ENCODE measurements around the gene AFF2. TPM values are rescaled to one million over a fixed set of nuclear protein-coding genes. Genes with fewer than 3 reads are reported as not detected.

The AFF2 gene
- total RNA-seq, 1 experiment from 2014 or later = 231 TPM

- Histone ChIP-seq H3K4me3 (ENCODE audit: low read length) (no peak overlapping the region), H3K79me2 (ENCODE audit: low read length) (peaks cover 69% of the 10 kb centered on the region), H3K4me2 (ENCODE audit: low read depth, low read length, poor library complexity, severe bottlenecking) (no peak overlapping the region), H3K36me3 (ENCODE audit: insufficient read depth, low read length) (no peaks in the 10 kb centered on the region), H2AFZ (ENCODE audit: low read length) (no peak overlapping the region), H3K4me1 (ENCODE audit: low read length) (peaks cover 49% of the 10 kb centered on the region), H3K27ac (ENCODE audit: low read length) (no peak overlapping the region), H3K9ac (ENCODE audit: low read length) (no peak overlapping the region), H4K20me1 (ENCODE audit: insufficient read depth, low read depth, low read length) (no peaks in the 10 kb centered on the region), H3K9me2 (replicated peaks; ENCODE audit: insufficient read depth, low read length) (no peaks in the 10 kb centered on the region), H3K9me3 (ENCODE audit: low read length) (no peaks in the 10 kb centered on the region), H3K27me3 (ENCODE audit: low read length) (no peaks in the 10 kb centered on the region)
- DNase-seq = no peak
Measured at GRCh38 chrX:148811236-148811635, 310.8 kb downstream of the AFF2 start.

- Histone ChIP-seq H3K27me3 (ENCODE audit: low read length) (no peaks in the 10 kb centered on the region), H2AFZ (ENCODE audit: low read length) (no peak overlapping the region), H3K27ac (ENCODE audit: low read length) (no peak overlapping the region), H3K9ac (ENCODE audit: low read length) (no peak overlapping the region), H3K4me3 (ENCODE audit: low read length) (no peak overlapping the region), H4K20me1 (ENCODE audit: insufficient read depth, low read depth, low read length) (no peaks in the 10 kb centered on the region), H3K9me3 (ENCODE audit: low read length) (no peaks in the 10 kb centered on the region), H3K4me1 (ENCODE audit: low read length) (peaks cover 49% of the 10 kb centered on the region), H3K36me3 (ENCODE audit: insufficient read depth, low read length) (no peaks in the 10 kb centered on the region), H3K9me2 (replicated peaks; ENCODE audit: insufficient read depth, low read length) (no peaks in the 10 kb centered on the region), H3K79me2 (ENCODE audit: low read length) (peaks cover 69% of the 10 kb centered on the region), H3K4me2 (ENCODE audit: low read depth, low read length, poor library complexity, severe bottlenecking) (no peak overlapping the region)
- DNase-seq = no peak
Measured at GRCh38 chrX:148813422-148813821, 313.0 kb downstream of the AFF2 start.

- Histone ChIP-seq H3K9ac (ENCODE audit: low read length) (no peak overlapping the region), H3K79me2 (ENCODE audit: low read length) (peaks cover 71% of the 10 kb centered on the region), H3K4me3 (ENCODE audit: low read length) (no peak overlapping the region), H3K27ac (ENCODE audit: low read length) (no peak overlapping the region), H3K36me3 (ENCODE audit: insufficient read depth, low read length) (no peaks in the 10 kb centered on the region), H3K9me3 (ENCODE audit: low read length) (no peaks in the 10 kb centered on the region), H3K9me2 (replicated peaks; ENCODE audit: insufficient read depth, low read length) (no peaks in the 10 kb centered on the region), H2AFZ (ENCODE audit: low read length) (no peak overlapping the region), H3K27me3 (ENCODE audit: low read length) (no peaks in the 10 kb centered on the region), H3K4me2 (ENCODE audit: low read depth, low read length, poor library complexity, severe bottlenecking) (no peak overlapping the region), H3K4me1 (ENCODE audit: low read length) (peaks cover 49% of the 10 kb centered on the region), H4K20me1 (ENCODE audit: insufficient read depth, low read depth, low read length) (no peaks in the 10 kb centered on the region)
- no peak for DNase-seq
Measured at GRCh38 chrX:148813967-148814366, 313.6 kb downstream of the AFF2 start.

- H3K9ac ChIP-seq (ENCODE audit: low read length) = no peak overlapping the region
- H3K4me1 ChIP-seq (ENCODE audit: low read length) = peaks cover 37% of the 10 kb centered on the region
- H3K27ac ChIP-seq (ENCODE audit: low read length) = no peak overlapping the region
- no peaks in the 10 kb centered on the region for H4K20me1 ChIP-seq (ENCODE audit: insufficient read depth, low read depth, low read length)
- H3K4me2 ChIP-seq (ENCODE audit: low read depth, low read length, poor library complexity, severe bottlenecking) = peak overlapping the region; percentile 34
- no peak overlapping the region for H3K4me3 ChIP-seq (ENCODE audit: low read length)
- H3K9me3 ChIP-seq (ENCODE audit: low read length) = no peaks in the 10 kb centered on the region
- no peaks in the 10 kb centered on the region for H3K27me3 ChIP-seq (ENCODE audit: low read length)
- no peaks in the 10 kb centered on the region for H3K9me2 ChIP-seq (replicated peaks; ENCODE audit: insufficient read depth, low read length)
- peak; percentile 67 for DNase-seq
- H2AFZ ChIP-seq (ENCODE audit: low read length) = no peak overlapping the region
- H3K36me3 ChIP-seq (ENCODE audit: insufficient read depth, low read length) = no peaks in the 10 kb centered on the region
- H3K79me2 ChIP-seq (ENCODE audit: low read length) = peaks cover 72% of the 10 kb centered on the region
Measured at GRCh38 chrX:148815218-148815961, 315.0 kb downstream of the AFF2 start.

GRCh38 chrX:148823986-148824385 lies 323.6 kb downstream of the AFF2 start:
- Histone ChIP-seq H3K79me2 (ENCODE audit: low read length) (peaks cover 74% of the 10 kb centered on the region), H3K36me3 (ENCODE audit: insufficient read depth, low read length) (no peaks in the 10 kb centered on the region), H3K27me3 (ENCODE audit: low read length) (no peaks in the 10 kb centered on the region)

GRCh38 chrX:148825696-148826095 lies 325.3 kb downstream of the AFF2 start:
- Histone ChIP-seq H3K4me3 (ENCODE audit: low read length) (no peak overlapping the region), H4K20me1 (ENCODE audit: insufficient read depth, low read depth, low read length) (no peaks in the 10 kb centered on the region), H3K27ac (ENCODE audit: low read length) (no peak overlapping the region), H3K9me2 (replicated peaks; ENCODE audit: insufficient read depth, low read length) (no peaks in the 10 kb centered on the region), H3K27me3 (ENCODE audit: low read length) (no peaks in the 10 kb centered on the region), H3K9ac (ENCODE audit: low read length) (no peak overlapping the region), H2AFZ (ENCODE audit: low read length) (no peak overlapping the region), H3K36me3 (ENCODE audit: insufficient read depth, low read length) (no peaks in the 10 kb centered on the region), H3K9me3 (ENCODE audit: low read length) (no peaks in the 10 kb centered on the region), H3K79me2 (ENCODE audit: low read length) (peaks cover 75% of the 10 kb centered on the region), H3K4me1 (ENCODE audit: low read length) (no peaks in the 10 kb centered on the region), H3K4me2 (ENCODE audit: low read depth, low read length, poor library complexity, severe bottlenecking) (no peak overlapping the region)
- no peak for DNase-seq

More at GRCh38 chrX:148823986-148824385, 323.6 kb downstream of the AFF2 start:
- H2AFZ ChIP-seq (ENCODE audit: low read length) = no peak overlapping the region
- H3K9me2 ChIP-seq (replicated peaks; ENCODE audit: insufficient read depth, low read length) = no peaks in the 10 kb centered on the region
- no peak for DNase-seq
- H4K20me1 ChIP-seq (ENCODE audit: insufficient read depth, low read depth, low read length) = no peaks in the 10 kb centered on the region
- no peak overlapping the region for H3K27ac ChIP-seq (ENCODE audit: low read length)
- no peak overlapping the region for H3K9ac ChIP-seq (ENCODE audit: low read length)
- no peaks in the 10 kb centered on the region for H3K9me3 ChIP-seq (ENCODE audit: low read length)
- no peak overlapping the region for H3K4me3 ChIP-seq (ENCODE audit: low read length)
- H3K4me2 ChIP-seq (ENCODE audit: low read depth, low read length, poor library complexity, severe bottlenecking) = no peak overlapping the region
- H3K4me1 ChIP-seq (ENCODE audit: low read length) = no peaks in the 10 kb centered on the region

GRCh38 chrX:148836741-148837140 lies 336.3 kb downstream of the AFF2 start:
- H3K27ac ChIP-seq (ENCODE audit: low read length) = no peak overlapping the region
- H3K9ac ChIP-seq (ENCODE audit: low read length) = no peak overlapping the region
- H3K27me3 ChIP-seq (ENCODE audit: low read length) = no peaks in the 10 kb centered on the region
- H3K79me2 ChIP-seq (ENCODE audit: low read length) = peaks cover 35% of the 10 kb centered on the region
- no peak overlapping the region for H2AFZ ChIP-seq (ENCODE audit: low read length)
- H3K4me3 ChIP-seq (ENCODE audit: low read length) = no peak overlapping the region
- H3K36me3 ChIP-seq (ENCODE audit: insufficient read depth, low read length) = no peaks in the 10 kb centered on the region
- H3K4me1 ChIP-seq (ENCODE audit: low read length) = peaks cover 3% of the 10 kb centered on the region; the same call in 1 of the 2 replicates
- no peaks in the 10 kb centered on the region for H4K20me1 ChIP-seq (ENCODE audit: insufficient read depth, low read depth, low read length)
- DNase-seq = no peak
- H3K9me2 ChIP-seq (replicated peaks; ENCODE audit: insufficient read depth, low read length) = no peaks in the 10 kb centered on the region
- H3K4me2 ChIP-seq (ENCODE audit: low read depth, low read length, poor library complexity, severe bottlenecking) = no peak overlapping the region
- H3K9me3 ChIP-seq (ENCODE audit: low read length) = no peaks in the 10 kb centered on the region

- H3K9ac ChIP-seq (ENCODE audit: low read length) = no peak overlapping the region
- no peaks in the 10 kb centered on the region for H3K4me1 ChIP-seq (ENCODE audit: low read length)
- no peaks in the 10 kb centered on the region; the same call in 1 of the 2 replicates for H3K36me3 ChIP-seq (ENCODE audit: insufficient read depth, low read length)
- H3K27me3 ChIP-seq (ENCODE audit: low read length) = no peaks in the 10 kb centered on the region
- H3K9me2 ChIP-seq (replicated peaks; ENCODE audit: insufficient read depth, low read length) = no peaks in the 10 kb centered on the region
- DNase-seq = no peak
- no peaks in the 10 kb centered on the region for H3K9me3 ChIP-seq (ENCODE audit: low read length)
- no peak overlapping the region for H2AFZ ChIP-seq (ENCODE audit: low read length)
- H3K4me2 ChIP-seq (ENCODE audit: low read depth, low read length, poor library complexity, severe bottlenecking) = no peak overlapping the region
- no peak overlapping the region for H3K27ac ChIP-seq (ENCODE audit: low read length)
- H3K79me2 ChIP-seq (ENCODE audit: low read length) = peaks cover 9% of the 10 kb centered on the region; the same call in 1 of the 2 replicates
- H3K4me3 ChIP-seq (ENCODE audit: low read length) = no peak overlapping the region
- no peaks in the 10 kb centered on the region for H4K20me1 ChIP-seq (ENCODE audit: insufficient read depth, low read depth, low read length)
Measured at GRCh38 chrX:148850631-148851030, 350.2 kb downstream of the AFF2 start.
